ENCODE measurements around the gene FAM83D.

- no peak for TF ChIP-seq CTCF (IDR thresholded peaks at IDR 0.05)
- TF ChIP-seq POLR2A (IDR thresholded peaks at IDR 0.05): no peak
Observed at GRCh38 chr20:38999965-39000910, 74.0 kb downstream of the FAM83D start.

All from heart left ventricle (tissue), 13 donors.